ENCODE measurements around the gene SLC22A23. TPM values are rescaled to one million over a fixed set of nuclear protein-coding genes. Genes with fewer than 3 reads are reported as not detected.

Gene SLC22A23
- total and polyA plus RNA-seq, 8 donors, result 4.9 to 27.9 (median 14.2) TPM

- intact Hi-C loops (cut with DNase I), result no loop called here
- ATAC-seq (peak in 3 of 4 donors; percentile 5 to 41 (median 21)), DNase-seq (no peak), FAIRE-seq (no peak)
- Histone ChIP-seq H3K4me1 (peaks cover 24 to 58% (median 53%) of the 10 kb centered on the region in 3 donors), H3K27me3 (no peaks in the 10 kb centered on the region), H3K9me3 (no peaks in the 10 kb centered on the region), H3K36me3 (no peaks in the 10 kb centered on the region), H3K4me3 (no peak overlapping the region), H3K27ac (peak overlapping the region; percentile 18 to 71 (median 42))
- 56 to 57% methylated on average over 15 of the region's 15 CpGs for WGBS, 2 donors
- TF ChIP-seq CTCF (IDR thresholded peaks at IDR 0.05), result no peak
These were observed 119.1 kb downstream of the SLC22A23 start for GRCh38 chr6:3337521-3338350.

GRCh38 chr6:3336859-3337515 lies 119.9 kb downstream of the SLC22A23 start:
- intact Hi-C loops (cut with DNase I), result no loop called here
- H3K9me3 ChIP-seq, result no peaks in the 10 kb centered on the region
- FAIRE-seq, result no peak
- peak overlapping the region in 3 of 4 donors; percentile 18 to 71 (median 67) for H3K27ac ChIP-seq
- no peak overlapping the region for H3K4me3 ChIP-seq
- no peak for DNase-seq
- 67 to 84% methylated on average over 5 of the region's 5 CpGs for WGBS, 2 donors
- no peaks in the 10 kb centered on the region for H3K36me3 ChIP-seq
- peak; percentile 6 to 44 (median 17) for ATAC-seq
- peaks cover 24 to 62% (median 58%) of the 10 kb centered on the region in 3 donors for H3K4me1 ChIP-seq
- TF ChIP-seq CTCF (IDR thresholded peaks at IDR 0.05), result no peak
- H3K27me3 ChIP-seq, result no peaks in the 10 kb centered on the region

- no peaks in the 10 kb centered on the region for H3K27me3 ChIP-seq
- no peaks in the 10 kb centered on the region for H3K9me3 ChIP-seq
- intact Hi-C loops (cut with DNase I), result no loop called here
- ATAC-seq (peak in 1 of 4 donors; percentile 13), FAIRE-seq (no peak), DNase-seq (no peak)
- WGBS, 2 donors, result 68 to 76% methylated on average over 11 of the region's 11 CpGs
- no peaks in the 10 kb centered on the region for H3K36me3 ChIP-seq
- H3K27ac ChIP-seq, result peak overlapping the region in 2 of 4 donors; percentile 67 to 71
- no peak overlapping the region for H3K4me3 ChIP-seq
- no peak for TF ChIP-seq CTCF (IDR thresholded peaks at IDR 0.05)
- peaks cover 25 to 68% (median 62%) of the 10 kb centered on the region in 3 donors for H3K4me1 ChIP-seq
These were observed 120.6 kb downstream of the SLC22A23 start for GRCh38 chr6:3336066-3336786.

- intact Hi-C loops (cut with DNase I), result no loop called here
- Histone ChIP-seq H3K27ac (peak overlapping the region; percentile 49 to 70 (median 64)), H3K4me1 (peaks cover 34 to 74% (median 67%) of the 10 kb centered on the region in 3 donors), H3K9me3 (no peaks in the 10 kb centered on the region), H3K27me3 (no peaks in the 10 kb centered on the region), H3K36me3 (no peaks in the 10 kb centered on the region), H3K4me3 (no peak overlapping the region)
- no peak for ATAC-seq
- DNase-seq, result no peak
- no peak for TF ChIP-seq CTCF (IDR thresholded peaks at IDR 0.05)
- no peak for FAIRE-seq
- WGBS, 2 donors, result 71 to 76% methylated on average over 6 of the region's 6 CpGs
These were observed 121.7 kb downstream of the SLC22A23 start for GRCh38 chr6:3335169-3335568.
